H1 (cell line): ENCODE data around the gene ARF6.

ENCODE experiments used
- BRCA1 ChIP-seq: IDR thresholded peaks from 2 replicates; pipeline ENCODE4 v1.6.1; 2012; ENCODE audit warnings: low read depth, low read length, improper control_type of control experiment
- CHD2 ChIP-seq: IDR thresholded peaks from 2 replicates; pipeline ENCODE4 v1.6.1; 2012; ENCODE audit warnings: low read length, improper control_type of control experiment
- CTCF ChIP-seq, 3 experiments: IDR thresholded peaks; 1 replicate in 2 of 3; 2 replicates in 1 of 3; pipeline versions ENCODE4 v1.5.1 to v1.6.1; 2011; ENCODE audit warnings: low read length in 3 of 3, mild to moderate bottlenecking in 3 of 3, inconsistent platforms in 2 of 3, low read depth in 1 of 3, moderate library complexity in 1 of 3; ENCODE audit not compliant: insufficient read depth in 1 of 3; ENCODE audit errors: control extremely low read depth in 1 of 3
- EZH2 ChIP-seq: fragments of 200-600 bp; sonication (generic); IDR thresholded peaks from 2 replicates; pipeline ENCODE4 v1.7.1; 2012; ENCODE audit warnings: low read depth, mild to moderate bottlenecking, moderate library complexity, low read length, inconsistent platforms; ENCODE audit not compliant: severe bottlenecking
- POLR2AphosphoS5 ChIP-seq: IDR thresholded peaks from 2 replicates; pipeline ENCODE4 v1.6.1; 2011; ENCODE audit warnings: low read depth, low read length

- no peak for TF ChIP-seq CHD2
- TF ChIP-seq EZH2: no peak
- no peak for TF ChIP-seq BRCA1
- TF ChIP-seq POLR2AphosphoS5: no peak
- no peak for TF ChIP-seq CTCF (IDR thresholded peaks at IDR 0.05; ENCODE audit: control extremely low read depth in 1 of 3, insufficient read depth in 1 of 3, low read depth in 1 of 3, low read length in 3 of 3)
Observed at GRCh38 chr14:49904270-49904669, 11.4 kb downstream of the ARF6 start.
